ENCODE results near the gene FREY1.

FREY1 gene

DNA sequence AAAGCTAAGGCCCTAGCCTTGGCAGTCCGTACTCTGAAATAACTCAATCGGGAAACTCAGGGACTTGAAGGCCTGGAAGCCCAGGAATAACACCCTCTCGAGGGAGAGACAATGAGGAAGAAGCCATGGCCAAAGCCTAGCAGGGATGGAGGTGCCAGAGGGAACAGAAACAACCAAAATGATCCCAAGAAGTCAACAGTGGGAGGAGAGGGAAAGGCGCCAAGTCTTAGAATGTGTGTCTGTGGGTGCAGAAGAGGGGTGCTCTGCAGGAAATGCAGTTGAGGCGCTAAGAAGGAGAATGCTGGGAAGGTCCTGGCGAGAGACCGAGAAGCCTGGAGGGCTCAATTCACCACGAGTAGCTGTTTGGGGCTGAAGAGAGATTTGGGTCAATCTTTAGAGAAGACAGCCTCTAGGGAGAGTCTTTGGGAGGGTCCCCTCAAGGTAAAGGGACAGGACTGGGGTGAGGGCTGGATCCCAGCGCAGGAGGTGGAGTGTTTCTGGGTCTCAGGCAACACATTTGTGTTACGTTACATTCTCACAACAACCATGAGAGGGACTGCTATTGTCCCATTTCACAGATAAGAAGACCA lies 22.4 kb downstream of the FREY1 start:
- no peak for DNase-seq
- in situ Hi-C loops (cut with HindIII; ENCODE audit: low pct_ligation_motif_present, low pct_unique_long_range_greater_than_20kb, low sequenced_read_pairs): no loop called here

- peak; percentile 24 for DNase-seq
- in situ Hi-C loops (cut with HindIII; ENCODE audit: low pct_ligation_motif_present, low pct_unique_long_range_greater_than_20kb, low sequenced_read_pairs): no loop called here
These were observed 25.2 kb downstream of the FREY1 start for GRCh38 chr11:45881708-45882368.

DNA sequence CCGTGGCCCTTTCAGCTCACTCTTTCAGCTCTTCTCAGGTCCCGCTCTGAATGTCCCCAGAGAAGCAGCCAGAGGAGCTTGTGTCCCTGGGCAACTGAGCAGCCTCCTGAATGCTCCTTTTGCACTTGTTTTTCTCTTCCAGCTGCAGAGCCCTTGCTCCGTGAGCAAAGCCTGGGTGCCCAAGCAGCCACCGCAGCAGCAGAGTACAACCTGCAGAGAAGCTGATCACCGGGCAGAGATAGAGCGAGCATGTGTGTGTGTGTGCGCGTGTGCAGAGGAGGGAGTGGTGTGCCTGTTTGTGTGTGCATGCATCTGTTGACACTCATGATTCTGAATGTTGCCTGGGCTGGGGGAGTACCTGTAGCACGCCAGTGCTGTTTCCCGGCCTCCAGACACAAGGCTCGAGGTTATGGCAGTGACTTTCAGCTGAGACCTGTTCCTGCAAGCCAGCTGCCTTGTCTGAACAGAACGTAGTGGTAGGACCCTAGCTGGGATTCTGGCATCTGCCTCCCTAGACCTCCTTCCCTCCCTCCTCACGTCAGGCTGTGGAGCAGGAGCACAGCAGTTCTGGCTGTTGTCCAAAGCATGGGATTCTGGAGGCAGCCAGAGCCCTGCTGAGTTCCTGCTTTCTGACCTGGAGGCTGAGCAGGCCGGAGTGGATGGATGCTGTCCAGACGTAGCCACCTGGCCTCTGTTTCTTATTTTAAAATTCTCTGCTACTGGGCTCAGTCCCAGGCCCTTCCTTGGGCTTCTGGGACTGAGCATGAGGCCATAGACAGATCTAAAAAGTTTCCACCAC lies 26.1 kb downstream of the FREY1 start:
- no peak for DNase-seq
- in situ Hi-C loops (cut with HindIII; ENCODE audit: low pct_ligation_motif_present, low pct_unique_long_range_greater_than_20kb, low sequenced_read_pairs): no loop called here

GRCh38 chr11:45879803-45880686 lies 27.0 kb downstream of the FREY1 start:
- in situ Hi-C loops (cut with HindIII; ENCODE audit: low pct_ligation_motif_present, low pct_unique_long_range_greater_than_20kb, low sequenced_read_pairs): no loop called here

GRCh38 chr11:45877845-45878244 lies 29.2 kb downstream of the FREY1 start:
- no peak for DNase-seq
- in situ Hi-C loops (cut with HindIII; ENCODE audit: low pct_ligation_motif_present, low pct_unique_long_range_greater_than_20kb, low sequenced_read_pairs): no loop called here

More at GRCh38 chr11:45879803-45880686, 27.0 kb downstream of the FREY1 start:
- DNase-seq: peak; percentile 41

DNA sequence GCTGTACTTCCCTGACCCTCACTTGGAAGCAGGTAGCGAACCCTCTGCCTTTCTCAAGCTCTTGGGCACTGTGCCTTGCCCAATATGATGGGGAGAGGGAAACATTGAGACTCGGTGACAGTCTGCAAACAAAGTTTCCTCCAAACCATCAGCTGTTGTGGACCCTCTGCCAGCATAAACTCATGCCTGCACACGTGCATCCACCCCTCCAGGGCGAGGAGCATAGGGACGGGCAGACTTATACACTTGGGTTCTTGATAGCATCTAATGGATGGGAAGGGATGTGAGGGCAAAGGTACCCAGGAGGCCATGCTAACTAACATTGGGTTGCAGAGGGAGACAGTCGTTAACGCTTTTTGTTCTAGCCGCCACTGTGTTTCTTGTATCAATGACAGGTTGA lies 29.9 kb downstream of the FREY1 start:
- DNase-seq: no peak
- in situ Hi-C loops (cut with HindIII; ENCODE audit: low pct_ligation_motif_present, low pct_unique_long_range_greater_than_20kb, low sequenced_read_pairs): no loop called here

GRCh38 chr11:45876401-45876800 lies 30.7 kb downstream of the FREY1 start:
- DNase-seq: no peak
- in situ Hi-C loops (cut with HindIII; ENCODE audit: low pct_ligation_motif_present, low pct_unique_long_range_greater_than_20kb, low sequenced_read_pairs): no loop called here

DNA sequence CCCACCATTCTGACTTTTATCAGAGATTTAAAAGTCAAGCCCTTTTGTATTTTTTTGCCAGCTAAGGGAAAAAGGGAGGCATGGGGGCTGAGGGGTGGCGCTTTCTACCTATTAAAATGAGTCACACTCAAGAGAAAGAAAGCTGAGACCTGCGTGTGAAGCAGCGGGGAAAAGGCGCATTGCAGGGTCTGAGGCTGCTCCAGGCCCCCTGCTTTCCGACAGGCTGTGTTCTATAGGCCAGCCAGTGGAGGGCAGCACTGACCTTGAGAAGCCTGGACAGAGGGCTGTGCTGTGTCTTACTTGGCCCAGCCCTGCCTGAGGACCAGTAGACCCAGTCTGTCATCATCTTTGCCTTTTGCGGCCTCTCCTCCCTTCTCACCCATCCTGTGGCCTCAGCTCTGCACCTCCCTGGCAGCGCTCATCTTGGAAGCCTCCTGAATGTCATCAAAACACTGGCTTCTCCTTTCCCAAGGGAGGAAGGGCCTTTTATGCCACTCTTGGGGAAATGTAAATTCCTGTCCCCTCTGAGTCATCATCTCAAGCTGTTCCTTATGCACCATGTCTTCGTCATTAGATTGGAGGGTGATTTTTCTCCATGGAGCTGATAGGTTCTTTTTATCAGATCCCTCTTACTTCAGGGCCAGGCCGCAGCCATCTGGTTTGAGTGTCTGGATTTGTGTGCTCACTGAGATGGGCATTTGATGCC lies 34.3 kb downstream of the FREY1 start:
- in situ Hi-C loops (cut with HindIII; ENCODE audit: low pct_ligation_motif_present, low pct_unique_long_range_greater_than_20kb, low sequenced_read_pairs): no loop called here
- peak; percentile 68 for DNase-seq

DNA sequence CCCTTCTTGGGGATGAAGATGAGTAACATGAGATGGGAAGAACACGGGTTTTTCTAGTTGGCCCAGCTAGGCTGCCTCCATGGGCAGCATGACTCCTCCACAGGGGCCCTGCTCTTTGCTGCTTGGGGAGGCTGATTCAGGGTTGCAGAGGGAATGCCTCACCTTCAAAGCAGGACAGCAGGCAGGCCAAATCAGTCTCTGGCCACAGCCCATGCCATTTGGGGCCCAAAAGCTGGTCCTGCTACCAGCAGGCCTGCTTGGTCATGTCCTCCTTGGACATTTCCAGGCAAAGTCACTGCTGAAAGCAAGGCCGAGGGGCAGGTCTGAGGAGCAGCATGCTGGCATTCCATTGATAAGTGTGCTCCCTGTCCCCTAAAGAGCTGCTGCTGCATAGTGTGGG lies 35.4 kb downstream of the FREY1 start:
- DNase-seq: no peak
- in situ Hi-C loops (cut with HindIII; ENCODE audit: low pct_ligation_motif_present, low pct_unique_long_range_greater_than_20kb, low sequenced_read_pairs): no loop called here

GRCh38 chr11:45870706-45871105 lies 36.4 kb downstream of the FREY1 start:
- no peak for DNase-seq
- in situ Hi-C loops (cut with HindIII; ENCODE audit: low pct_ligation_motif_present, low pct_unique_long_range_greater_than_20kb, low sequenced_read_pairs): no loop called here

GRCh38 chr11:45869551-45869950 lies 37.5 kb downstream of the FREY1 start:
- in situ Hi-C loops (cut with HindIII; ENCODE audit: low pct_ligation_motif_present, low pct_unique_long_range_greater_than_20kb, low sequenced_read_pairs): no loop called here
- no peak for DNase-seq

DNA sequence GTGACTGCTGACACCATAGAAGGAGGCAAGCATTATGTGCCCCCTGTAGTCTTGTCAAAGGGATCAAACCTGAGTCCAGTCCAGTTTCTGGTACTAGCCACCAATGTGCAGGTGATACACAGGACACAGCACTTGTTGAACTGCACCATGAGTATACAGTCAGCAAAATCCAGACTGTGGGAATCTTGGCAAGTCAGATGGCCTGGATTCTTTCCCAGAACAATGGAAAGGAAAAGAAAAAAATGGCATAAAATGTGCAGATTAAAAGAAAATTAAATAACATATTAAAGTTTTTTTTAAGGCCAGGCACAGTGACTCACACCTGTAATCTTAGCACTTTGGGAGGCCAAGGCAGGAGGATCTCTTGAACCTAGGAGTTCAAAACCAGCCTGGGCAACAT lies 43.0 kb downstream of the FREY1 start:
- no peak for DNase-seq
- in situ Hi-C loops (cut with HindIII; ENCODE audit: low pct_ligation_motif_present, low pct_unique_long_range_greater_than_20kb, low sequenced_read_pairs): no loop called here

- in situ Hi-C loops (cut with HindIII; ENCODE audit: low pct_ligation_motif_present, low pct_unique_long_range_greater_than_20kb, low sequenced_read_pairs): no loop called here
- DNase-seq: no peak
These were observed 46.1 kb downstream of the FREY1 start for GRCh38 chr11:45860764-45861510.

DNA sequence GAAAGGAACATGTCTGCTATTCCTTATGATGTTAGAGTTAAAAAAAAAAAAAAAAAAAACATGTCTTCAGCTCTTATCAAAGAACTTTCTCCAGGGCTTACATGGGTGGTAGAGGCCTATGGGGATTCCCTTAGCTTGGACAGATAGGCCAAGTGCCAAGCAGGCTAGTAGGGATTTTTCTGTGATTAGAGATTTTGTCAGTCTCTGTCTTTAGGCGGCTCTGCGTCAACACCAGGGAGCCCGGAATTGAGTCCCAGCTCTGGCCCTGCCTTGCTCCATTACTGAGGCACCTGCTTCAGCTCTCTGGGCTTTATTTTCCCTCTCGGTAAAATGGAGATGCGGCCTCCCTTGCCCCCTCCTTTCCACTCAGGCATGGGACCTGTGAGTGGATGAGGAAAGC lies 46.7 kb downstream of the FREY1 start:
- DNase-seq: no peak
- in situ Hi-C loops (cut with HindIII; ENCODE audit: low pct_ligation_motif_present, low pct_unique_long_range_greater_than_20kb, low sequenced_read_pairs): no loop called here

DNA sequence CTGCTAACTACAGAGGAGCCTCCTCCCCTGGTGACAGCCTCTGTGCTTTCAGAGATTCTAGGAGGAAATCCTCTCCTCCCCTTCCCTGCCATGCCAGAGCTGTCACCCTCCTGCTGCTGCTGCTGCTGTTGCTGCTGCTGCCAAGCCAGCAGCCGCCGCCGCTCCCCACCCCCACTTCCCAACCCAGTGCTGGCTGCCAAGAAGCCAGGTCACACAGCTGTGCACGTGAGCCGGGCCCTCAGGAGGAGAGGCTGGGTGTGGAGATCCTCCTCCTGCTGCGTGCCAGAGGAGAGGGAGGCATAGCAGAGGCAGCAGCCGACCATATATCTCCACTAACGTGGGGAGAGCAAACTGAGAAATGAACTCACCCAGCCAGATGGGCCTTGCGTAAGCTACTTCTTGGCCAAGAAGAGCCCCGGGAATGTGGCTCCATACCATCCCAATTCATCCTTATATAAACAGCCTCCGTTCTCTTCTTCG lies 47.4 kb downstream of the FREY1 start:
- in situ Hi-C loops (cut with HindIII; ENCODE audit: low pct_ligation_motif_present, low pct_unique_long_range_greater_than_20kb, low sequenced_read_pairs): no loop called here
- DNase-seq: no peak

DNA sequence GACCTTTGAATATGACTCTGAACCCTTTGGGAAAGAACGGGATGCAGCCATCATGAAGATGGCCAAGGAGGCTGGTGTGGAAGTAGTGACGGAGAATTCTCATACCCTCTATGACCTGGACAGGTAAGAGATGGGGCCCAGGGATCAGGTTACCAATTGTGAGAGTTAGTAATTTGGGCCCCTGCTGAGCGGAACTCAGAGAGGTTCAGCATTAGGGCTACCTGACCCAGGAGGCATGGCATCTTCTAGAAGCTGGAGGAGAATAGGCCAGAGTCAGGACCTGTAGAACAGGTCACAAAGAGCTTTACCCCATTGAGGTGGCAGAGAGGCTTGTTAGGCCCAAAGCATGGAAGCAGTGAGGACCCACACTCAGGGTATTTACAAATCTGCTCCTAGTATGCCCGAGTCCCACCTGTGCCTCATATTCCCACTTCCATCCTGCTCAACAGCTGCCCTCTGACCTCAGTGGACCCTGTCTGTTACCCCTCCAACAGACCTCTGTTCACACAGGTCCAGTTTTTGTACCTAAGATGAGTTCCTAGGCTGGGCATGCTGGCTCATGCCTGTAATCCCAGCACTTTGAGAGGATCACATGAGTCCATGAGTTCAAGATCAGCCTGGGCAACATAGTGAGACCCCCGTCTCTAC lies 48.2 kb downstream of the FREY1 start:
- DNase-seq: no peak
- in situ Hi-C loops (cut with HindIII; ENCODE audit: low pct_ligation_motif_present, low pct_unique_long_range_greater_than_20kb, low sequenced_read_pairs): no loop called here

DNA sequence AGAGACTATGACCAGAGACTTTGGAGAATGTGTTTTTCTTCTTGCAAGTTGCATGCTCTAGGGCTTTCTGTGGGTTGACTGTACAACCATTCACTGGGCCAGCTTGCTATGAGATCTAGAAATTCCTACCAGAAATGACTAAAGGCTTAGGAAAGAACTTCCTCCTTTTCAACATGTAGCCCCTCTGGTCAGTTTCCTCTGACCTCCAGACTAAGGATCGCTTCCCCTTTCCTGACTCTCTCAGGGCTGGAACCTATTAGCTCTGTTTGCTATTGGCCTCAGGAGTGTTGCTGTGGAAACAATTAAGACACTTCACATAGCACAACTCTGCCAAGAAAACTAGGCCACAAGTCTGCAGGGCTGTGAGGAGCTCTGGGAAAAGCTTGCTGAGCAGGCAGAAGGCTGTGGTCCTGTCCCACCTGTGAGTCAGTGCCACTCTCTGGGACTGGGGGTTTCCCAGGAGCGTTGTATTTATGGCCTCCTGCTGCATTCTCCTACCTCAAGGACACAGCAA lies 49.1 kb downstream of the FREY1 start:
- DNase-seq: peak; percentile 32
- in situ Hi-C loops (cut with HindIII; ENCODE audit: low pct_ligation_motif_present, low pct_unique_long_range_greater_than_20kb, low sequenced_read_pairs): no loop called here

Data from ACHN (cell line).